HG02885 (cell line): Measurements from ENCODE around the gene GBF1.
"Not testable (repeated sequence)": the region's sequence is repeated elsewhere in the genome, so short reads cannot be mapped to it uniquely, and the experiment has no call there.

Experiments used
- ATAC-seq: cut with Tn5 transposase; IDR thresholded peaks from one replicate; pipeline ENCODE4 v1.9.1; 2021; ENCODE audit warnings: mild to moderate bottlenecking; ENCODE audit not compliant: unreplicated experiment, poor library complexity

The GBF1 gene

GRCh38 chr10:102299873-102300272, 54.5 kb downstream of the GBF1 start:
- no peak for ATAC-seq

GRCh38 chr10:102300278-102300843, 55.0 kb downstream of the GBF1 start:
- ATAC-seq, result no peak

- not testable (repeated sequence) for ATAC-seq
Measured at GRCh38 chr10:102300912-102301311, 55.6 kb downstream of the GBF1 start.

GRCh38 chr10:102301332-102301731, 56.0 kb downstream of the GBF1 start:
- ATAC-seq, result not testable (repeated sequence)

- no peak for ATAC-seq
Measured at GRCh38 chr10:102302611-102303010, 57.3 kb downstream of the GBF1 start.

- no peak for ATAC-seq
Measured at GRCh38 chr10:102306006-102306405, 60.7 kb downstream of the GBF1 start.

- no peak for ATAC-seq
Measured at GRCh38 chr10:102306710-102307109, 61.4 kb downstream of the GBF1 start.

GRCh38 chr10:102308318-102308717, 63.0 kb downstream of the GBF1 start:
- ATAC-seq, result not testable (repeated sequence)

GRCh38 chr10:102309236-102309635, 63.9 kb downstream of the GBF1 start:
- no peak for ATAC-seq

- no peak for ATAC-seq
Measured at GRCh38 chr10:102309916-102310315, 64.6 kb downstream of the GBF1 start.

GRCh38 chr10:102310361-102311024, 65.2 kb downstream of the GBF1 start:
- ATAC-seq, result no peak

GRCh38 chr10:102311025-102311420, 65.7 kb downstream of the GBF1 start:
- ATAC-seq, result no peak

- no peak for ATAC-seq
Measured at GRCh38 chr10:102312683-102313082, 67.4 kb downstream of the GBF1 start.

GRCh38 chr10:102313221-102313896, 68.0 kb downstream of the GBF1 start:
- ATAC-seq, result no peak

- no peak for ATAC-seq
Measured at GRCh38 chr10:102314801-102315200, 69.5 kb downstream of the GBF1 start.

GRCh38 chr10:102316421-102316820, 71.1 kb downstream of the GBF1 start:
- no peak for ATAC-seq

GRCh38 chr10:102322914-102323313, 77.6 kb downstream of the GBF1 start:
- no peak for ATAC-seq

GRCh38 chr10:102324061-102324460, 78.7 kb downstream of the GBF1 start:
- ATAC-seq, result no peak

- ATAC-seq, result no peak
Measured at GRCh38 chr10:102326031-102326430, 80.7 kb downstream of the GBF1 start.

GRCh38 chr10:102327002-102327401, 81.7 kb downstream of the GBF1 start:
- no peak for ATAC-seq

- ATAC-seq, result no peak
Measured at GRCh38 chr10:102327641-102328040, 82.3 kb downstream of the GBF1 start.

GRCh38 chr10:102332772-102333171, 87.4 kb downstream of the GBF1 start:
- ATAC-seq, result no peak
